Mucosa of gallbladder (tissue), 1 donor: ENCODE results near the gene C6orf89. TPM values are rescaled to one million over a fixed set of nuclear protein-coding genes. Genes with fewer than 3 reads are reported as not detected.

Source experiments
- DNase-seq: peaks from one replicate; pipeline ENCODE4 v3.0.0-alpha.2; 2020; ENCODE audit warnings: low spot score
- total RNA-seq: library from RNA; stranded (reverse); gene quantifications from one replicate; pipeline ENCODE4 v1.2.1, GENCODE V29; 2021
- donor health status: DM: no; HTN: no; CAD: no.

The C6orf89 gene
- total RNA-seq, 1 donor from 2014 or later, result 69.9 TPM

- DNase-seq, result no peak
These were observed 82.7 kb downstream of the C6orf89 start for GRCh38 chr6:36968266-36968977.

- DNase-seq, result peak; percentile 70
These were observed 83.5 kb downstream of the C6orf89 start for GRCh38 chr6:36969240-36969691.

GRCh38 chr6:36969988-36970891 is 84.5 kb downstream of the C6orf89 start:
- no peak for DNase-seq

- DNase-seq, result no peak
These were observed 85.4 kb downstream of the C6orf89 start for GRCh38 chr6:36970892-36971842.

GRCh38 chr6:36971921-36972673 is 86.3 kb downstream of the C6orf89 start:
- no peak for DNase-seq

- DNase-seq, result no peak
These were observed 87.4 kb downstream of the C6orf89 start for GRCh38 chr6:36973190-36973589.

- no peak for DNase-seq
These were observed 87.9 kb downstream of the C6orf89 start for GRCh38 chr6:36973647-36974046.

- DNase-seq, result no peak
These were observed 89.7 kb downstream of the C6orf89 start for GRCh38 chr6:36975231-36976006.

GRCh38 chr6:36976007-36976264 is 90.2 kb downstream of the C6orf89 start:
- no peak for DNase-seq

- DNase-seq, result no peak
These were observed 90.8 kb downstream of the C6orf89 start for GRCh38 chr6:36976509-36976908.

GRCh38 chr6:36976931-36977330 is 91.2 kb downstream of the C6orf89 start:
- no peak for DNase-seq

GRCh38 chr6:36977470-36977941 is 91.8 kb downstream of the C6orf89 start:
- no peak for DNase-seq

Other genes starting within 250 kb of the C6orf89 start
- gene CDKN1A, start 207.2 kb upstream of the C6orf89 start, total RNA-seq, result 71.2 TPM
- gene RAB44, start 188.1 kb upstream of the C6orf89 start, total RNA-seq, result 0.75 TPM
- gene CPNE5, start 46.5 kb upstream of the C6orf89 start, total RNA-seq, result 1.3 TPM
- 16.0 TPM for gene PPIL1, start 11.1 kb upstream of the C6orf89 start, total RNA-seq
- gene PI16, start 68.8 kb downstream of the C6orf89 start, total RNA-seq, result 16.2 TPM
- 206 TPM for gene MTCH1, start 100.2 kb downstream of the C6orf89 start, total RNA-seq
- 20.5 TPM for gene FGD2, start 119.7 kb downstream of the C6orf89 start, total RNA-seq